ENCODE data around the gene LAMTOR3.

DNA sequence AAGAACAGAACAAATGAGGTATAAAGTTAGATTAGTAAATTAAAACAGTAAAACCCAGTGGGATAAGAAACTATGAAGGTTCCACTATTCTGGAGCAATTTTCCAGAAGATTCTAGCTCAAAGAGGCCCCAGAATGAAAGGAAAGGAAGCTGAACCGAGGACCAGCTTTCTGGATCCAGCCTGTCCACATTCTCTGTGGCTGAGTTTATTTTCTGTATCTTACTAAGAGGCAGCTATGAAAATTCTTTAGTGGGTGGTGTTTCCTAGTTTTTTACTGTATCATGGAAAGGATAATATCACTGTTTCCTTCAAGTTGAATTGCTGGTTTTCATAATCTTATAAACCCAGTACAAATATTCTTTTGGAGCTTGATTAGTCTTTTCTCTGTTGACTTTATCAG, 65.8 kb downstream of the LAMTOR3 start:
- TF ChIP-seq OSR1 (CRISPR knock-in tag; IDR thresholded peaks at IDR 0.05) (no peak), ARNTL (CRISPR knock-in tag; IDR thresholded peaks at IDR 0.05; ENCODE audit: borderline replicate concordance, low read depth) (no peak), ZC3H10 (CRISPR knock-in tag; IDR thresholded peaks at IDR 0.05) (no peak), CREB5 (CRISPR knock-in tag; IDR thresholded peaks at IDR 0.05; ENCODE audit: low read depth) (no peak), CSDC2 (CRISPR knock-in tag; IDR thresholded peaks at IDR 0.05) (no peak), ESRRG (CRISPR knock-in tag; IDR thresholded peaks at IDR 0.05) (no peak)
